Breast epithelium (tissue), 3 donors: Measurements from ENCODE around the gene ADGRV1.

Experiments used
- POLR2A ChIP-seq: fragments of 450-650 bp; IDR thresholded peaks from one replicate; pipeline ENCODE4 v1.6.1; 2016; ENCODE audit warnings: antibody characterized with exemption, mild to moderate bottlenecking, moderate library complexity
- POLR2AphosphoS5 ChIP-seq, 3 donors: sonication (generic); formaldehyde crosslinking; IDR thresholded peaks; one replicate each; pipeline ENCODE4 v1.6.1; 2017; ENCODE audit warnings: antibody characterized with exemption in 3 of 3
- TF ChIP-seq, protein P1 (sequence below), 3 donors: fragments of 450-650 bp; IDR thresholded peaks; one replicate each; pipeline ENCODE4 v1.5.1; 2016 to 2017; ENCODE audit warnings: antibody characterized with exemption in 3 of 3, mild to moderate bottlenecking in 3 of 3, moderate library complexity in 3 of 3

GRCh38 chr5:91031402-91031752 is 472.8 kb downstream of the ADGRV1 start:
- TF ChIP-seq, protein P1, sequence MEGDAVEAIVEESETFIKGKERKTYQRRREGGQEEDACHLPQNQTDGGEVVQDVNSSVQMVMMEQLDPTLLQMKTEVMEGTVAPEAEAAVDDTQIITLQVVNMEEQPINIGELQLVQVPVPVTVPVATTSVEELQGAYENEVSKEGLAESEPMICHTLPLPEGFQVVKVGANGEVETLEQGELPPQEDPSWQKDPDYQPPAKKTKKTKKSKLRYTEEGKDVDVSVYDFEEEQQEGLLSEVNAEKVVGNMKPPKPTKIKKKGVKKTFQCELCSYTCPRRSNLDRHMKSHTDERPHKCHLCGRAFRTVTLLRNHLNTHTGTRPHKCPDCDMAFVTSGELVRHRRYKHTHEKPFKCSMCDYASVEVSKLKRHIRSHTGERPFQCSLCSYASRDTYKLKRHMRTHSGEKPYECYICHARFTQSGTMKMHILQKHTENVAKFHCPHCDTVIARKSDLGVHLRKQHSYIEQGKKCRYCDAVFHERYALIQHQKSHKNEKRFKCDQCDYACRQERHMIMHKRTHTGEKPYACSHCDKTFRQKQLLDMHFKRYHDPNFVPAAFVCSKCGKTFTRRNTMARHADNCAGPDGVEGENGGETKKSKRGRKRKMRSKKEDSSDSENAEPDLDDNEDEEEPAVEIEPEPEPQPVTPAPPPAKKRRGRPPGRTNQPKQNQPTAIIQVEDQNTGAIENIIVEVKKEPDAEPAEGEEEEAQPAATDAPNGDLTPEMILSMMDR (IDR thresholded peaks at IDR 0.05) = no peak
- TF ChIP-seq POLR2A (no peak), POLR2AphosphoS5 (IDR thresholded peaks at IDR 0.05) (no peak)
